Activated CD8-positive, alpha-beta memory T cell treated with anti-CD3 and anti-CD28 coated beads, Interleukin-2, amount 50 U/mL, for 24 hours (primary cell): ENCODE measurements around the gene MLLT11.
"Not testable (repeated sequence)": the region's sequence is repeated elsewhere in the genome, so short reads cannot be mapped to it uniquely, and the experiment has no call there.

Experiments used
- DNase-seq: peaks from one replicate; pipeline ENCODE4 v3.0.0-alpha.2; 2020; ENCODE audit errors: extremely low read depth

MLLT11 gene

DNA sequence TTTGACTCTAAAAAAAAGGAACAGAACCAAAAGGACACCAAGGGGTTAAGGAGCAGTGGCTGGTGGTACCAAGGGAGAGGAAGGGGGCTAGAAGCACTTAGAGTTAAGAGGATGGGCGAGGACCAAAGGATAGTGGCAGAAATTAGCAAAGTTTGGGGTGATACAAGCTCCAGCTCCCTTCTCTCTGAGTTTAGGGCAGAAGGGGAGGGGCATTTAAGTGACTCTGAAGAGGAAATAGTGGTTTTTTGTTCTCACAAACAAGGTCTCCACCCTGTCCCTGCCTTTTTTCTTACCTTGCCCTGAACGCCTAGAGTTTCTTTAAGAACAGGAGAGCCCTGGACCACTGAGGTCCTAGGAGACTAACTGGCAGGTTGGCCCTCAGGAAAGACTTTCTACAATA is 4.0 kb upstream of the MLLT11 start:
- DNase-seq = no peak

DNA sequence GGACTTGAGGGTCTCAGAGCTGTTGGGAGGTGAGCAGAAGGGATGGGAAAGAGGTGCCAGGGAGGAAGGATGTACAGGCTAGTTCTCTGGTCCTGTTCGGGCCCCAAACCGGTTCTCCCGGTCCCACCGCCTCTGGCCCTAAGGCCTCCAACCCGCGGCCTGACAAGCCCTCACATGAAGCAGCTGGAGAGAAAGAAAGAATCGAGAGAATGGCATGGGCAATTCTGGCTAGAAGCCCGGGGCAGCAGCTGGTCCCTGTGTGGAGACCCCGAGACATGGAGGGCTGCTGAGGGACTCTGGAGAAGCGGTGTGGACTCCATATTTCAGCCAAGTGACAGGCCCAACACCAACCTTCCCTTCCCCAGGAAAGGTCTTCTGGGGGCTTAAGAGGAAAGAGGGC is 1.5 kb upstream of the MLLT11 start:
- DNase-seq = no peak

DNA sequence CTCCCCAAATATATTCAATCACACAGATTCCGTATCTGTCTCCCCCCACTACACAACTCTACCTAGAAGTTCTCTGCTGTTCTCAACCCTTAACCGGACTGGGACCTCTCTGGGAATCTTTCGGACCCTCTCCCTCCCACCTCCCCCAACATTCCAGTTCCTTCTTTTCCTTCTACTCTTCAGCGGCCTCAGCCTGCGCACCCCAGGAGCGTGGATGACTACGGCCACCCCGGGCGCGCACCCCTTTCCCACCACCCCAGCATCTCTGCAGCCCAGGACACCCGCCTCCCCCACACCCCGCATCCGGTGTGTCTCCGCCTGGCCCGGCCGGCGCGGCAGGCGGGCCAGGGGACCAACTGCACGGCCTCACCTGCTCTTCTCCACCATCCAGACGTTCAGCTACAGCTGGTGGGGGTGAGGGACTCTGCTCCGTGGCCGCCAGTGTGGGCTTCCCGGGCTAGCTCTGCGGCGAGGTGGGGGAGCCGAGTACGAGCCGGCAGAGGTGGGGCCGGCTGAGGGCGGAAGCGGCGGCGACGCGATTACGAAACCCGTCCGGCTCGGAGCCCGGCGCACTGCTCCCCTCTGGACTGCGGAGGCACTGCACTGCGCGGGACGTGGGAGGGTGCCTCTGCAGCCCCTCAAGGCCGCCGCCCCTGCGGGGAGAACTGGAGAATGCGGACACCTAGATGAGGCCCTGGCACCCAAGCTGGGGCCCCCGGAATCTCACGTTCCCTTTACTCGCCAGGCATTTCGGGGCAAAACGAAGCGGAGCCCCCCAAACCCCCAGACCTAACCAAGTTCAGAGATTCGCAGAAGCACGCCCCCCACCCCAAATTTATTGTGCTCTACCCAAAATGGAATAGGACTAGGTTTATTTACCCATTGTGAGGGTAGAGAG is 839 bp upstream of the MLLT11 start, which contains the start of gene CDC42SE1:
CDC42SE1 (minus strand) TSS at position 514 of the 898 bp plus-strand sequence. CDS start 3,892 bp downstream, outside the sequence.
- DNase-seq = peak; percentile 62

DNA sequence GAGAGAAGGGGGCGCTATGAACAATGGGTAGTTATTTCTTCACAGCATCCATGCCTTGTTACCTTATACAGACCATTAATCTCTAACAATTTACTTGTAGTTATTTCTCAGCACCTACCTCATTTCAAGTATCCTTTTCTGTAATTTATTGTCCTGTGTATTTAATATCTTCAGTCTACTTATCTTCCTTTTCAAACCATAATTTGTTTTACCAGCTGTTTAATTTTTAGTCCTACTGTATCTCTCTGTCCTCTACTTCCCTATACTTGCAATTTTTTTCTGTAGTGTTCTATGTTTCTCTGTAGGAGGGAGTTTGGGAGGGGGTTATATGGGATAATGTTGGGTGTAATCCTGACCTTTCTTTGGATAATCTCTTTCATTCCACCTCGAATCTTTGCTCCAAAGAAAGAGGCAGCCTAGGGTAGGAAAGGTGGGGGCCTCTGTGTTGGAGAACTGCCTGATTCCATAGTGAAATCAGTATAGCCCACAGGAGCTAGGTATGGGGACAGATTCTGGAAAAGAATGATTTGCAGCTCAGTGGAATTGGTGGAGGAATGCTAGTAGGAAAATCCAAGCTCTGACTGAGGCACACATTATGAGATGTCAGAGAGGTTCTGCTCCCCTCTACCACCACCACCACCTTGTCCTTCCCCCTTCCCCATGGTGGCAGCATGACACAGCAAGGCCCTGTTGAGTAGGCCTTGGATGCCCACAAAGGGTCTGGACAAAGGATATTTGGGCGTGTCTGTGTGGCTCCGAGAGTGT is 642 bp downstream of the MLLT11 start:
- DNase-seq = no peak

DNA sequence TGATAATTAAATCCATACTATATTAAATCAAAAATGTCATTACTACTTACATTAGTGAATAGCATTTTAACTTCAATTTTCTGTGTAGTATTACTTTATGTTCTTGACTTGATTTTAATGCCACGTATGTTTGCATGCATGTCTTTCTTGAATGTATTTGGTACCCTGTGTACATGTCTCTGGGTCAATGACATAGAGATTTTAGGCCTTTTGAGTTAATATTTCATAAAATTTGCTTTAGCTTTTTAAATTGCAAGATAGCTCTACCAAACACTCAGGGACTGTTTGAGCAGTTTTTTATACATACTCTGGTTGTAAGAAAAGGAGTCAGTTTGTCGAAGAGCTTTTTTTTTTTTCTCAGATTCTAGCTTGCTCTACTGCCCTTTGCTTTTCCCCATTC is 1.5 kb downstream of the MLLT11 start:
- DNase-seq = no peak

DNA sequence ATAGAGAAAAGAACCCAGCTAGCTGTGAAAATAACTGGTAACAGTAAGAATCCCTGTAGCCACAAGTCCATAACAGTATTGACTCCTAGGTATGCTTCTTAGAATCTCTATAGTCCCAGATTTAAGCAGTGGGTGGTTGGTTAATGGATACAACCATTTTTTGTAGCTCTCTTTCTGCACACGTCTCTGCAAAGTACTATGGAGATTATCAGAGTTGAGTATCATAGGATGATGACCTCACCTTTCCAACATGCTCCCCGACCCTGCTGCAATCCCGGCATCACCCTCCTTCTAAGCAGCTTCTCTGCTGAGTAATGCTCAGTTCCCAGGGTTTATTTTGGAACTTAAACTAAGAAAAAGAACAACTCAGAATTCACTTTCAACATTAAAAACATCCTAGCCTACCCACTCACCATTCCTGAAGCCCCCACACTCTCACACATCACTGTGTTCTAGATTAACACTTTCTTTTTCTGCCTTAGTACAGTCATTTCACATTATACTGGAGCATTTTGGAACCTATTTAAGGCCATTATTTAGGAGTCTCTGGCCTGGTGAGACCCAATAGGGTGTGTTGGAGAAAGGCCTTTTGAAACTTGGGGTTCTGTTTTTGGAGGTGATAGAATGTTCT is 2.7 kb downstream of the MLLT11 start:
- no peak for DNase-seq

DNA sequence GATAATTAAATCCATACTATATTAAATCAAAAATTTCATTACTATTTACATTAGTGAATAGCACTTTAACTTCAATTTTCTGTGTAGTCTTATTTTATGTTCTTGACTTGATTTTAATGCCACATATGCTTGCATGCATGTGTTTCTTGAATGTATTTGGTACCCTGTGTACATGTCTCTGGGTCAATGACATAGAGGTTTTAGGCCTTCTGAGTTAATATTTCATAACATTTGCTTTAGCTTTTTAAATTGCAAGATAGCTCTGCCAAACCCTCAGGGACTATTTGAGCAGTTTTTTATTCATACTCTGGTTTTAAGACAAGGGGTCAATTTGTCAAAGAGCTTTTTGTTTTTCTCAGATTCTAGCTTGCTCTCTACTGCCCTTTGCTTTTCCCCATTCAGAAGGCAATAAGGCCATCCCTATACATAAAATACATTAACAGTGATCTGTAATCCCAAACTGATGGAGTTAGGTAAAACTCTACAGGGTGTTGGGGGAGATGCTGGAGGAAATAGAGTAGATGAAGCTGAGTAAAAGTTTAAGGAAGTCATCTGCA is 5.0 kb downstream of the MLLT11 start:
- no peak for DNase-seq

DNA sequence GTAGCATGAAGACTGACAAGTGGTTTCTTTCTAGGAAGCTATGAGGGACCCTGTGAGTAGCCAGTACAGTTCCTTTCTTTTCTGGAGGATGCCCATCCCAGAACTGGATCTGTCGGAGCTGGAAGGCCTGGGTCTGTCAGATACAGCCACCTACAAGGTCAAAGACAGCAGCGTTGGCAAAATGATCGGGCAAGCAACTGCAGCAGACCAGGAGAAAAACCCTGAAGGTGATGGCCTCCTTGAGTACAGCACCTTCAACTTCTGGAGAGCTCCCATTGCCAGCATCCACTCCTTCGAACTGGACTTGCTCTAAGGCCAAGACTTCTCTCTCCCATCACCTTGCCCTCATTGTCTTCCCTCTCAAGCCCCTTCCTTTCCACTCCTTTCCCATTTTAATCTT is 7.0 kb downstream of the MLLT11 start:
- no peak for DNase-seq

DNA sequence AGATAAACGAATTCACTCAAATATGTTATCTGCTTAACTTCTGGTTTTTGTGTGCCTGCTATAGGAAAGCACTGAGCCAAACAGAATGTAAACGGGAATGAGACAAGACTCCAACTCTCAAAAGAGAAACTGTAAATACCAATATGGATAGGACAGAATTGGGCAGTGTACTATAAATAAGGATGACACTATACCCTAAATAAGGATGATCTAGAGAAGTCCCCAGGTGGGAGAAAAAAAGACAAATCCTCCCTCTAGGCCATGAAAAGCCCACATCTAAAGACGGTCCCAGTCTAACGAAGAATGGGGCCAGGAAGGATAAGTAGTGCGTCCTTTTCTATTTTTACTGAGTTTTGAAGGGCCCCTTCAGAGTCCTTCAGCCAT is 8.9 kb downstream of the MLLT11 start:
- DNase-seq = no peak

DNA sequence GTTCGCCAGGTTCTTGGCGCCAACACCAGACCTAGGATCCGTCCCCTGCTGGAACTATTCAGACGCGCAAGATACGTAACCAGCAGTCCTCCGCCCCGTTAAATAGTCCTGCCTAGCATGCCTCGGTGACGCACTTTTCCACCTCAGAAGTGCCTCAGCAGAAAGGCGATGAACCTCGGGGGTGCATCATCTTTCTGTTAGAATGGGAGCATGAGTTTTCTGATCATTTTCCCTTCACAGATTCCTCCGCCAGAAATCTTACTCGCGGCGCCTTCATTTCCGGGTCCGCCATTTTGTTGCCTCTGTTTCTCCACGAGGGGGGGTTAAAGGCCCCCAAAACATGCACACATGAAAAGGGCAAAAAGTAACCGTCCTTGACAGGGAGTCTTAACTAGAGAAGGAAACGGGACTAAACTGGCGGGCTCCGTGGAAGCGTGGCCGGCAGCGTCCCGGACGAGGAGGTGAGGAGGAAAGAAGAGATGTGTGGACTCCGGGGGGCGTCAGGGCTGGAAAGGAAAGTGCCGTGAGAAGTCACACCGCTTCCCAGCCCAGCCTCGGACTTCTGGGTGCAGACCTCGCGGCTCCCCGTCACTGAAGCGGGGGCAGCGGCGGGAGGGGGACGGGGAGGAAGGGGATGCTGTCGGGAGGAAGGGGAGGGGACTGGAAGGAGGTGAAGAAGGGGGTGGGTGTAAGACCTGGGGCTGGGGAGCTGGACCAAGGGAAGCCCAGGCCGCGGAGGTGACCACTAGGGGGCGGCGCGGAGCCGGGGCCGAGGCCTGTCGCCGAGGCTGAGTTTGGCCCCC is 10.5 kb downstream of the MLLT11 start, which contains the start of gene GABPB2:
GABPB2 (plus strand) TSS at position 288 of the 803 bp plus-strand sequence. CDS start 17,429 bp downstream, outside the sequence.
- DNase-seq = peak; percentile 68

DNA sequence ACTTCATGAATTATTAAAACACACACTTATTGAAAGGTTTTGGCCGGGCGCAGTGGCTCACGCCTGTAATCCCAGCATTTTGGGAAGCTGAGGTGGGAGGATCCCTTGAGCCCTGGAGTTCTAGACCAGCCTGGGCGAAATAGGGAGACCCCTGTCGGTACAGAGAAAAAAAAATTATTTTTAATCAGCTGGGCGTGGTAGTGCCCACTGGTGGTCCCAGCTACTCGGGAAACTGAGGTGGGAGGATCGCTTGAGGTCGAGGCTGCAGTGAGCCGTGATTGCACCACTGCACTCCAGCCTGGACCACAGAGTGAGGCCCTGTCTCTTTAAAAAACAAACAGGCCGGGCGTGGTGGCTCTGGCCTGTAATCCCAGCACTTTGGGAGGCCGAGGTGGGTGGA is 12.0 kb downstream of the MLLT11 start:
- no peak for DNase-seq

DNA sequence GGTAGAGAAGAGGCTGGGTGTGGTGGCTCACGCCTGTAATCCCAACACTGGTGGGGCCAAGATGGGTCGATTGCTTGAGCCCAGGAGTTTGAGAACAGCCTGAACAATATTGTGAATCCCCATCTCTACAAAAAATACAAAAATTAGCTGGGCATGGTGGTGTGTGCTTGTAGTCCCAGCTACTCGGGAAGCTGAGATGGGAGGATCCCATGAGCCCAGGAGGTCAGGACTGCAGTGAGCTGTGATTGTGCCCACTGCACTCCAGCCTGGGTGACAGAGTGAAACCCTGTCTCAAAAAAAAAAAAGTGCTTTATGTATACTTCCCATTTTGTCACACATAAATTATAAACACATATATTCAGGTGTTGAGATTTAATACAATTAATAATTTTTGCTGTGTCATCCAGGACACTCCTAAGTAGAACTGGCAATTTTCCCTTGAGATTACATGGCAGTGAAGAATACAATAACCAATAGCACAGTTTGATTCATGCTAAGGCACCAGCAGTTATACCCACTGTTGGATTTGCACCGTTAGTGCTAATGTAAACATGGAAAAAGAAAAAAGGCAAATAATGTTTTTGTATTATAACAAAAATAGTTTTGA is 25.9 kb downstream of the MLLT11 start:
- no peak for DNase-seq

DNA sequence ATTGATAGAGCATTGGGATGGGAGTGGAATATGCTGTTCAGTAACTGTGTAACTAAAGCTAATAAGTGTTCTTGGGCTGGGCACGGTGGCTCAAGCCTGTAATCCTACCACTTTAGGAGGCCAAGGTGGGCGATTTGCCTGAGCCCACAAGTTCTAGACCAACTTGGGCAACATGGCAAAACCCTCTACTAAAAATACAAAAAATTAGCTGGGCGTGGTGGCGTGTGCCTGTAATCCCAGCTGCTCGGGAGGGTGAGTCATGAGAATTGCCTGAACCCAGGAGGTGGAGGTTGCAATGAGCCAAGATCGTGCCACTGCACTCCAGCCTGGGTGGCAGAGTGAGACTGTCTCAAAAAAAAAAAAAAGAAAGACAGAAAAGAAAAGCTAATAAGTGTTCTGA is 37.2 kb downstream of the MLLT11 start:
- not testable (repeated sequence) for DNase-seq

DNA sequence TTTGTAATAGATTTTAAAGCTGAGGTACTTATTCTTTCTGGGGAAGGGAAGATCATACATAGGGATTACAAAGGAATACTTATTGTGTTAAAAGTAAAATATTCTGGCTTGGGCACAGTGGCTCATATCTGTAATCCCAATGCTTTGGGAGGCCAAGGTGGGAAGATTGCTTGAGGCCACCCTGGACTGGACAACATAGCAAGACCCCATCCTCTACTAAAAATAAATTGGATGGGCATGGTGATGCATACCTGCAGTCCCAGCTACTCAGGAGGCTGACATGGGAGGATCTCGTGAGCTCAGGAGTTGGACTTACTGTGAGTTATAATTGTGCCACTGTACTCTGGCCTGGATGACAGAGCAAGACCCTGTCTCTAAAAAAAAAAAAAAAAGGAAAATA is 37.9 kb downstream of the MLLT11 start:
- DNase-seq = no peak

DNA sequence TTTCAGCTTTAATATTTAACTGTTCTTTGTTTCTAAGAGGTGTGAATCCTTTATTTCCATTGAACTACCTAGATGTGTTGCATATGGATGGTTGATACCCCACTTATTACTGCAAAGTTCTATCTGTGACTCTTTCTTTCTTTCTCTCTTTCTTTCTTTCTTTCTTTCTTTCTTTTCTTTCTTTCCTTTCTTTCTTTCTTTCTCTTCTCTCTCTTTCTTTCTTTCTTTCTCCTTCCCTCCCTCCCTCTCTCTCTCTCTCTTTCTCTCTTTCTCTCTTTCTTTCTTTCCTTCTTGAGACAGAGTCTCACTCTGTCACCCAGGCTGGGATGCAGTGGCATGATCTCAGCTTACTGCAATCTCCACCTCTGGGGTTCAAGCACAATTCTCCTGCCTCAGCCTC is 44.4 kb downstream of the MLLT11 start:
- no peak for DNase-seq

DNA sequence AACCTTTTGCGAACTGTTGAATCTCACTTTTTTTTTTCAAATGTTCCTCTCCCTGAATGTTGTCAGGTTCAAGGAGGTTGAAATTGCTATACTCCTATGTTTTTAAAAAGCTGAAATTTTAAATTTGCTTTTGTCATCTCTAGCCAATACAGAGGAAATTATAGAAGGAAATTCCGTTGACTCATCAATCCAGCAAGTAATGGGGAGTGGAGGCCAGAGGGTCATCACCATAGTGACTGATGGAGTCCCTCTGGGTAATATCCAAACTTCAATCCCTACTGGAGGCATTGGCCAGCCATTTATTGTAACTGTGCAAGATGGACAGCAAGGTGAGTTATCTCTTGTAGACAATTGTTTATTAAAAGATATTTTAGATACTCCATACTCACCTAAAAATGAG is 46.7 kb downstream of the MLLT11 start:
- no peak for DNase-seq

DNA sequence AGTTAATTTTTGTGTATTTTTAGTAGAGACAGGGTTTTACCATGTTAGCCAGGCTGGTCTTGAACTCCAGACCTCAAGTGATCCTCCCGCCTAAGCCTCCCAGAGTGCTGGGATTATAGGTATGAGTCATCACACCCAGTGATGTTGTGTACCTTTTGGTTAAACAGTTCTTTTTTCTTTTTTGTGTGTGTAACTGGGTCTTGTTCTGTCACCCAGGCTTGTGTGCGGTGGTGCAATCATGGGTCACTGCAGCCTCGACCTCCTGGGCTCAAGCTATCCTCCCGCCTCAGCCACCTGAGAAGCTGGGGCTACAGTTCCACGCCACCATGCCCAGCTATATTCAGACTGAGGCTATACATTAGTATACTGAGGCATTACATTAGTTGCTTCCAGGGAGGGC is 48.1 kb downstream of the MLLT11 start:
- no peak for DNase-seq

DNA sequence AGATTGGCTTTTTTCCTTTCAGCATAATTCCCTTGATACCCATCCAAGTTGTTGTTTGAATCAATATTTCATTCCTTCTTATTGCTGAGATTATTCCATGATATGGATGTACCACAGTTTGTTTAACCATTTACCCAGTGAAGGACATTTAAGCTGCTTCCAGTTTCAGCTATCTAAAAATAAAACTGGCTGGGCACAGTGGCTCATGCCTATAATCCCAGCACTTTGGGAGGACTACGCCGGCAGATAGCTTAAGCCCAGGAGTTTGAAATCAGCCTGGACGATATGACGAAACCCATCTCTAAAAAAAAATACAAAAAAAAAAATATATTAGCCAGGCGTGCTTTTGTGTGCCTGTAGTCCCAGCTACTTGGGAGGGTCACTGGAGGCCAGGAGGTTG is 53.7 kb downstream of the MLLT11 start:
- no peak for DNase-seq
